Measurements from ENCODE around the gene DLG2.
A peak's percentile ranks its signal among the peaks of the same experiment; 100 is the strongest.

DLG2 gene

DNA sequence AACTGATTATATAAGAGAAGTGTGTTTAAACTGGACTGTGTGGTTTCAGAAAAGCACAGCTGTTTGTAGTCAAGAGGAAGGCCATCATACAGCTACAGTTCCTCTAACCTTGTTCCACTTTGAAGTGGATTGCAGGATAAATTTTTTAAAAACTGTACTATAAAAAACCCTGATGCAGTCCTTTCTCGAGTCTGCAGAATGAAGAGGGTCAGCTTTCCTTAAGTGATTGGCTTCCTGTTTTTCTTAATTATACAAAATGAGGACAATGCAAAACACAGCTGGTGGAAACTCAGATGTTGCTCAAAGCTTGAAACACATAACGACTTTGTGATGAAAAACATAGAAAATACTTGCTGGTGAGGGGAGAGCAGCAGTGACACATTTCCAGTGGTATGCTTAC is 1060.5 kb downstream of the DLG2 start:
- H3K9ac ChIP-seq (ENCODE audit: low read length): no peak overlapping the region
- no peak overlapping the region for H3K27ac ChIP-seq (ENCODE audit: low read depth, low read length)
- H3K36me3 ChIP-seq (ENCODE audit: control insufficient read depth, insufficient read depth, low read length): no peaks in the 10 kb centered on the region
- H3K4me3 ChIP-seq (ENCODE audit: low read depth, low read length): no peak overlapping the region
- no peaks in the 10 kb centered on the region for H3K4me1 ChIP-seq (ENCODE audit: control insufficient read depth, insufficient read depth, low read length)
- no peaks in the 10 kb centered on the region for H3K9me3 ChIP-seq (ENCODE audit: control insufficient read depth, insufficient read depth, low read depth, low read length)
- no peaks in the 10 kb centered on the region for H3K27me3 ChIP-seq (ENCODE audit: control insufficient read depth, insufficient read depth, low read length)

DNA sequence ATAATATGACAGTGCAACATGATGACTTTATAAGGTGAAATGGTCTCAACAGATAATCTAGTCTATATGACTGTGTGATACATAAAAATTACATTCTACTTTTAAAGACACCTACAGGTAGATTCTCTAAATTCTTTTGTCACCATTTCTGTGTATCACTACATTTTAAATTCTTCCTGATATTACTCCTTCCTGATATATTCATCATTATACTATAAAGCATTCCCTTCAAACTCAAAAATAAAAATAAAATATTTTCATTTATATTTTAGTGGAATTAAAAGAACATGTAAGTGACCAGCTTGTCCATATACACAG is 1062.3 kb downstream of the DLG2 start:
- Histone ChIP-seq H3K36me3 (ENCODE audit: control insufficient read depth, insufficient read depth, low read length) (no peaks in the 10 kb centered on the region), H3K27ac (ENCODE audit: low read depth, low read length) (no peak overlapping the region), H3K4me1 (ENCODE audit: control insufficient read depth, insufficient read depth, low read length) (no peaks in the 10 kb centered on the region), H3K4me3 (ENCODE audit: low read depth, low read length) (no peak overlapping the region), H3K9ac (ENCODE audit: low read length) (no peak overlapping the region), H3K27me3 (ENCODE audit: control insufficient read depth, insufficient read depth, low read length) (no peaks in the 10 kb centered on the region), H3K9me3 (ENCODE audit: control insufficient read depth, insufficient read depth, low read depth, low read length) (no peaks in the 10 kb centered on the region)

DNA sequence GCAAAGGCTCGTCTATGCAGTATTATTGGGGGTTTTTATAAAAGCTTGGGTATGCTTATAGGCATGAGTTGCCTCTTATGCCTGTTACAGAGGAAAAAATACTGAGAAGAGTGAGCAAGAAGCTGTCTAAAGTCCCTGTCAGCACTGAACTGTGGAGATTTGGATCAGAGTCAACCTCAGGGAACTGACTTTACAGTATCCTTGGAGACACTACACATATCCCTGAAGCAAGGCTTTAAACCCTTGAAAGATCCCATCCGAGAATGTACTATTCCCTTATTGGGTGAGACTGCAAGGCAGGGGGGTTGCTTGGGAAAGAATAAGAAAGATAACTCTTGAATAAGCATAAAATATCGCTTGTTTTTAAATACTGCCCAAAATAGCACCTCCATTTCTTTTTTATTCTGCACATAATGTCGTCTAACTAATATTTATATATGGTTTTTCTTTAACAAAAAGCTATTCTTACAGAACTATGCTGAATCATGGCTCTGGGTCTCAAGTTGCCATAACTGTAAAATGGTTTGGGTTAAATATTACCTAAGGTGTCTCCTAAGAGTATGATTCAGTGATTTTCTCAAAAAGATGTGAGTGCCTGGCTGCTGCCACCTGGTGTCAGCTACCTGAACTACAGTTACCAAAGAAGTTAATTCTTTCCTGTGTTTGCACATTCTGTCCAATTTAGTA is 1062.8 kb downstream of the DLG2 start:
- Histone ChIP-seq H3K9ac (ENCODE audit: low read length) (no peak overlapping the region), H3K9me3 (ENCODE audit: control insufficient read depth, insufficient read depth, low read depth, low read length) (no peaks in the 10 kb centered on the region), H3K27ac (ENCODE audit: low read depth, low read length) (no peak overlapping the region), H3K27me3 (ENCODE audit: control insufficient read depth, insufficient read depth, low read length) (no peaks in the 10 kb centered on the region), H3K4me1 (ENCODE audit: control insufficient read depth, insufficient read depth, low read length) (no peaks in the 10 kb centered on the region), H3K4me3 (ENCODE audit: low read depth, low read length) (no peak overlapping the region), H3K36me3 (ENCODE audit: control insufficient read depth, insufficient read depth, low read length) (no peaks in the 10 kb centered on the region)

DNA sequence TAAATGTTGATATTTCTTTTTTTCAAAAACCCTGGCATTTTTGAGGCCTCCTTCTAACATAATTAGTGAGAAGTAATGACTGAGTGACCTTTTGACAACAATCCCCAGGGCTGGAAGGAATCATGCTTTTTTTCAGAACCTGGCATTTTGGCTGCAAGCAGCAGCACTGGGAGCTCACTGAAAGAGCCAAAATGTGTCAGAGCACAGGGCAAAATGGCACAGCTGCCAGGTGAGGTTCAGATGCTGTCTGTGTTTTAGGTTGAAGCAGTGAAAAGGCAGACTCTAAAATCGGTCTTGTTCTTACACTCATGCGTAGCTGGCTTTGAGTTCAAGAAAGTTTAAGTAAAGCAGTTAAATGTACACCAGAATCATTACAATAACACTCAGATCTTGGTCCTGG is 1063.8 kb downstream of the DLG2 start:
- no peaks in the 10 kb centered on the region for H3K27me3 ChIP-seq (ENCODE audit: control insufficient read depth, insufficient read depth, low read length)
- H3K4me1 ChIP-seq (ENCODE audit: control insufficient read depth, insufficient read depth, low read length): no peaks in the 10 kb centered on the region
- H3K9me3 ChIP-seq (ENCODE audit: control insufficient read depth, insufficient read depth, low read depth, low read length): no peaks in the 10 kb centered on the region
- H3K27ac ChIP-seq (ENCODE audit: low read depth, low read length): no peak overlapping the region
- no peaks in the 10 kb centered on the region for H3K36me3 ChIP-seq (ENCODE audit: control insufficient read depth, insufficient read depth, low read length)
- no peak overlapping the region for H3K4me3 ChIP-seq (ENCODE audit: low read depth, low read length)
- H3K9ac ChIP-seq (ENCODE audit: low read length): no peak overlapping the region

DNA sequence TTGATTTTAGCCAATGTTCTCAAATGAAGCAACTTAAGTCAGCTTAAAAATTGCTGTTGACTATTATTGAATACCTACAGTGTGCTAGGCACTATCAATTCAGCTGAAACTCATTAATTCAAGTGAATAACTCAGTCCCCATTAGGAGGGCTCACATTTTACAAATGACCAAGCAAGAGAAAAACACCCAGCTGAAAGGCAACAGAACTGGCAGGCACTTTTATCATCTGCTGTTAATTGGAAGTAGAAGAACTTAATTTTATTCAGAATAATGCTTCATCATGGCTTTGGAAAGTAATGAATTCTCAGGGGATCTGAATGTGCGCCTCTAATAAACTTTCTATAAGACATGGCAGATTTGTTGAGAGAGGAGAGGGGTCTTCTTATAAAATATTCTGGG is 1066.9 kb downstream of the DLG2 start:
- Histone ChIP-seq H3K4me3 (ENCODE audit: low read depth, low read length) (no peak overlapping the region), H3K36me3 (ENCODE audit: control insufficient read depth, insufficient read depth, low read length) (no peaks in the 10 kb centered on the region), H3K9me3 (ENCODE audit: control insufficient read depth, insufficient read depth, low read depth, low read length) (no peaks in the 10 kb centered on the region), H3K4me1 (ENCODE audit: control insufficient read depth, insufficient read depth, low read length) (no peaks in the 10 kb centered on the region), H3K27me3 (ENCODE audit: control insufficient read depth, insufficient read depth, low read length) (no peaks in the 10 kb centered on the region), H3K27ac (ENCODE audit: low read depth, low read length) (no peak overlapping the region), H3K9ac (ENCODE audit: low read length) (no peak overlapping the region)

DNA sequence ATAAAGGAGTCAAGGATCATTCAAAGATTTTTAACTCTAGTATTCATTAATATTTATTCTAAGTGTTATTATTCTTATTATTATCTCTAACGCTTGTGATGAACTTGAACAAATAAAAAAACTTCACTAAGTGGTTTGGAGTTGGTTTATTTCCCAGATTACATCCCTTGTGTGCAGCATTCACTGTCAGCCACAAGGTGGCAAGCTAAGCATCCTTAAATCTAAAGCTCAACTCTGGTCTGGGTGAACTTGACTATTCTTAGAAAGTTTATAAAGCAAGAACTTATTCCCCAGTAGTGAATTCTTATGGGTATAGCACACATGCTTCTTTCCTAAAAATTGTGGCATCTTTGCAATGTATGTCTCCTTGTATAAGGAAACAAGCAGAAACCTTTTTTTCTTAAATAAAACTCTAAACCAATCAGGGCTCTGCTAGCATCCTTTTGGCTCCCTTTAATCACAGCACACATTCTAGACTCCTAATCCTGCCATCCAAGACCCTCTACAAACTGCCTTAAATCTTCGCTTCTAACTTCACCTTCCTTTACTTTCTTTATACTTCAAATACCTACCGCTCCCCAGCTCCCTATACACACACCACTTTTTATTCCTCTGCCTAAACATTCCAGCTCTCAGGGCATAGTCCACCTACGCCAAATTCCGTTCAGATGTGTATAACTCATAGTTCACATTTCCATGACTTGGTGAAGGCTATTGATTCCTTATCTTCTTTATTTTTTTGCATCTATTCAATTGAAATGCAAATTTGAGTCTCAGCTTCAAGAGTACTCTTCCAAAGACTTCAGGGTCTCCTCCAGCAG is 1068.8 kb downstream of the DLG2 start:
- H3K27me3 ChIP-seq (ENCODE audit: control insufficient read depth, insufficient read depth, low read length): no peaks in the 10 kb centered on the region
- H3K9me3 ChIP-seq (ENCODE audit: control insufficient read depth, insufficient read depth, low read depth, low read length): no peaks in the 10 kb centered on the region

DNA sequence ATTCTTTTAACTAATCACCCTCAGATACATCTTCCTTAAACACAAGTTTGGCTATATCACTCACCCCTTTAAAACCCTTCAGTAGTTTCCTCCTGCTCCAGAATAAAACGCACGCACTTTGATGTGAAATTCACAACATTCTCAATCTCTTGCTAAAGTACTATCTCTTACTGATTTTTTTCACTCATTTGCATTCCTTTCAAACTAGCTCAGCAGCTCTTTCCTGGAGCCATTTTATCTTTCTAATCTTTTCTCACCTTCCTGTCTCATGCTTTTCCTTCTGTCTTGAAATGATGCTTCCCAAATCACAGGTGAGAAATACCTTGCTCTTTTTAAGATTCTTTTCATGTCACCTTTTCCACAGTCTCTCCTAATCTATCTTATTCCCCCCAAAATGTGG is 1074.4 kb downstream of the DLG2 start:
- Histone ChIP-seq H3K27ac (ENCODE audit: low read depth, low read length) (no peak overlapping the region), H3K9me3 (ENCODE audit: control insufficient read depth, insufficient read depth, low read depth, low read length) (no peaks in the 10 kb centered on the region), H3K4me1 (ENCODE audit: control insufficient read depth, insufficient read depth, low read length) (no peaks in the 10 kb centered on the region), H3K27me3 (ENCODE audit: control insufficient read depth, insufficient read depth, low read length) (no peaks in the 10 kb centered on the region), H3K36me3 (ENCODE audit: control insufficient read depth, insufficient read depth, low read length) (no peaks in the 10 kb centered on the region), H3K4me3 (ENCODE audit: low read depth, low read length) (no peak overlapping the region), H3K9ac (ENCODE audit: low read length) (no peak overlapping the region)

More for the DNA sequence above, 1068.8 kb downstream of the DLG2 start:
- H3K36me3 ChIP-seq (ENCODE audit: control insufficient read depth, insufficient read depth, low read length): no peaks in the 10 kb centered on the region
- H3K4me3 ChIP-seq (ENCODE audit: low read depth, low read length): no peak overlapping the region
- H3K27ac ChIP-seq (ENCODE audit: low read depth, low read length): no peak overlapping the region
- H3K9ac ChIP-seq (ENCODE audit: low read length): no peak overlapping the region
- no peaks in the 10 kb centered on the region for H3K4me1 ChIP-seq (ENCODE audit: control insufficient read depth, insufficient read depth, low read length)

DNA sequence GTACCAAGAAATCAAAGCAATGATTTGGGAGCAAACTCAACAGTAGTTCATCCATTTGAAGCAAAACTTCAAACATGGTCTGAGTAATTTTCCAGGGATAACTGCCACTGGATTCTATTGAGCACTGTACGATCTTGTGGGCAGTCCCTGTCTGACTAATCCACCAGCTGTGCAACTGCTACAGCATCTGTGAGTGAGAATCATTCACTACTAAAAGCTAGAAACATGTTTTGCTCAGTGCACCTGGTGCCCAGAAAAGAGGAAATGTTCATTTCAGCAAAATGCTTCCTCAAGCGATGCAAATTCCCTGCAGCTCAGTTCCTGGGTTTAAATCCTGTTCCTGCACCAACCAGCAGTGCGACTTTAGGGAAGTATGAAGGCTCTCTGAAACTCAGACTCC is 1077.9 kb downstream of the DLG2 start:
- Histone ChIP-seq H3K27me3 (ENCODE audit: control insufficient read depth, insufficient read depth, low read length) (no peaks in the 10 kb centered on the region), H3K4me1 (ENCODE audit: control insufficient read depth, insufficient read depth, low read length) (no peaks in the 10 kb centered on the region; the same call in 1 of the 2 replicates), H3K4me3 (ENCODE audit: low read depth, low read length) (no peak overlapping the region), H3K27ac (ENCODE audit: low read depth, low read length) (no peak overlapping the region), H3K9ac (ENCODE audit: low read length) (no peak overlapping the region), H3K9me3 (ENCODE audit: control insufficient read depth, insufficient read depth, low read depth, low read length) (no peaks in the 10 kb centered on the region), H3K36me3 (ENCODE audit: control insufficient read depth, insufficient read depth, low read length) (no peaks in the 10 kb centered on the region)

DNA sequence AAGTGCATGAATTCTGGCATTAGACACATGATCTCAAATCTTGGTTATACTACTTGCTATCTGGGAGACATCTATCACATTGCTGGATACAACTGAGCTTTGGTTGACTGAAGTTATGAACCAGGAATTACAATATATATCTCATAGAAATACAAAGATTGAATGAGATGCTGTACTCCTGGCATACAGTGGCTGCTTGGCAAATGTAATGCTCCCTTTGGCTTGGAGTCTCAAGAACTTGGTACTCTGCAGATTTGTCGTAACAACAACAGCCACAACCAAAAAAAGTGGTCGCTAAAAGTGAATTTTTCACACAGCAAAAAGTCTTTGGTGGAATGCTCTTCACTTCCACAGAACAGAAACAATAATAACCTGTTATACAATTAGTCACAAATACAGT is 1082.6 kb downstream of the DLG2 start:
- Histone ChIP-seq H3K4me3 (ENCODE audit: low read depth, low read length) (no peak overlapping the region), H3K27me3 (ENCODE audit: control insufficient read depth, insufficient read depth, low read length) (no peaks in the 10 kb centered on the region), H3K4me1 (ENCODE audit: control insufficient read depth, insufficient read depth, low read length) (peaks cover 14% of the 10 kb centered on the region), H3K36me3 (ENCODE audit: control insufficient read depth, insufficient read depth, low read length) (no peaks in the 10 kb centered on the region), H3K27ac (ENCODE audit: low read depth, low read length) (no peak overlapping the region), H3K9me3 (ENCODE audit: control insufficient read depth, insufficient read depth, low read depth, low read length) (no peaks in the 10 kb centered on the region), H3K9ac (ENCODE audit: low read length) (no peak overlapping the region)

DNA sequence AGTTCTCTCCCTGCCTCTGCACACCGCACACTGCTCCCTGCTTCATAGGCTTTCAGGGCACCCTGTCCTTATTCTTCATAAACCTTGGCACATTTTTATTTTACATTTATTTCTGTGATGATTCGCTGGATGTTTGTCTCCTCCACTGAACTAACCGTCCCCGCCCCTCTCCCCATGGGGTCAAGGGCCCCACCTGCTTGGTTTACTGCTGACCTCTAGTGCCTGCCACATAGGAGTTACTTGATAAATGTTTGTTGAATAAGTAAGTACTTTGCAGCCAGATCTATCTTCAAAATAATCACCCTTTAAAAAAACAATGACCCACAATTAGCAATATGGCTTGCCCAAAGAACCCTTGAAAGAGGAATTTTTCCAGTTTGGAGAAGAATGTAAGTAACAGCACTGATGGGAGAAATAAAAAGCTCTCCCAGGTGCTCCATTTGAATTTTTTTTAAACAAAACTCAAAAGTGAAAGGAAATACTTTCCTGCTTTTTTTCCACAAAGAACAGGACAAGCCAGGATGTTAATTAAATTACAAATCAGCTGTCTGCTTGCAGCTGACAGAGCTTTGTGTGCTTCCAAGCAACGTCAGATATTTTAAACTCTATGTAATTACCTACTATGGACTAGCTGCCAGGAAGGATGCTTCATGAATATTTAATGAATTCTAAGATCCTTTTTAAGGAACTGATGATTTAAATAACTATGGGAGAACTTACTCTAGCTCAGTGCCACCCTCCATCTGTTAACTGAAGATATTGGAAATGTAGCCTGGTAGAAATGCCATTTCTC is 1083.6 kb downstream of the DLG2 start:
- Histone ChIP-seq H3K9me3 (ENCODE audit: control insufficient read depth, insufficient read depth, low read depth, low read length) (no peaks in the 10 kb centered on the region), H3K4me3 (ENCODE audit: low read depth, low read length) (peak overlapping the region; percentile 32), H3K27me3 (ENCODE audit: control insufficient read depth, insufficient read depth, low read length) (no peaks in the 10 kb centered on the region), H3K27ac (ENCODE audit: low read depth, low read length) (peak overlapping the region; percentile 48; the same call in 1 of the 2 replicates), H3K9ac (ENCODE audit: low read length) (no peak overlapping the region), H3K4me1 (ENCODE audit: control insufficient read depth, insufficient read depth, low read length) (peaks cover 14% of the 10 kb centered on the region), H3K36me3 (ENCODE audit: control insufficient read depth, insufficient read depth, low read length) (no peaks in the 10 kb centered on the region)

All from HUES6 (cell line).